A673 (cell line): ENCODE data around the gene IL19.

Experiments used
- EZH2 ChIP-seq: fragments of 200-600 bp; sonication (generic); IDR thresholded peaks from 2 replicates; pipeline ENCODE4 v1.6.1; 2017; ENCODE audit warnings: borderline replicate concordance, low read depth, mild to moderate bottlenecking, mixed read lengths, antibody characterized with exemption, low read length; ENCODE audit not compliant: poor library complexity, severe bottlenecking
- TF ChIP-seq, protein P1 (sequence below): fragments of 300-800, 200-600 bp; sonication (generic); conservative IDR thresholded peaks from 2 replicates; pipeline ENCODE4 v1.5.1; 2017; ENCODE audit warnings: low read depth, mild to moderate bottlenecking, antibody characterized with exemption, low read length, moderate library complexity, mixed read lengths

DNA sequence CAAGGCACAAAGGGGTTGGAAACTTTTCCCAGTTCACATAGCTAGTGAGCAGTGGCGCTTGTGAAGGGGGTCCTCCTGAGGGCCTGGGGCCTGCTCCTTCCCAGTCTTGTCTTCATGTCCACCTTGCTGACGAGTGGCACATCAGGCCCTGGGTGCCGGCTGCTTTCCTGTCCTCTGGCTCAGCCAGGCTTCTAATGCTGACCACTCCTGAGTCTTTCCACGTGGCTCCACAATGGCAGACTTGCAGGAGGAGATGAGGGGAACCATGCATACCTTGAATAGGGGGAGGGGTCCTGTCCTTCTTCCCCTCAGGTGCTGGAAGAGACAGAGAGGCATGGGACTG, 47.1 kb upstream of the IL19 start:
- TF ChIP-seq, protein P1, sequence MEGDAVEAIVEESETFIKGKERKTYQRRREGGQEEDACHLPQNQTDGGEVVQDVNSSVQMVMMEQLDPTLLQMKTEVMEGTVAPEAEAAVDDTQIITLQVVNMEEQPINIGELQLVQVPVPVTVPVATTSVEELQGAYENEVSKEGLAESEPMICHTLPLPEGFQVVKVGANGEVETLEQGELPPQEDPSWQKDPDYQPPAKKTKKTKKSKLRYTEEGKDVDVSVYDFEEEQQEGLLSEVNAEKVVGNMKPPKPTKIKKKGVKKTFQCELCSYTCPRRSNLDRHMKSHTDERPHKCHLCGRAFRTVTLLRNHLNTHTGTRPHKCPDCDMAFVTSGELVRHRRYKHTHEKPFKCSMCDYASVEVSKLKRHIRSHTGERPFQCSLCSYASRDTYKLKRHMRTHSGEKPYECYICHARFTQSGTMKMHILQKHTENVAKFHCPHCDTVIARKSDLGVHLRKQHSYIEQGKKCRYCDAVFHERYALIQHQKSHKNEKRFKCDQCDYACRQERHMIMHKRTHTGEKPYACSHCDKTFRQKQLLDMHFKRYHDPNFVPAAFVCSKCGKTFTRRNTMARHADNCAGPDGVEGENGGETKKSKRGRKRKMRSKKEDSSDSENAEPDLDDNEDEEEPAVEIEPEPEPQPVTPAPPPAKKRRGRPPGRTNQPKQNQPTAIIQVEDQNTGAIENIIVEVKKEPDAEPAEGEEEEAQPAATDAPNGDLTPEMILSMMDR = no peak
- no peak for TF ChIP-seq EZH2
